Neural cell (in vitro differentiated cells): ENCODE results near the gene PPFIA1.

ENCODE experiments used
- EP300 ChIP-seq: fragments of 450-650 bp; conservative IDR thresholded peaks from 2 replicates; pipeline ENCODE4 v1.6.1; 2014; ENCODE audit warnings: antibody characterized with exemption, mild to moderate bottlenecking, moderate library complexity; ENCODE audit not compliant: poor library complexity, severe bottlenecking
- EZH2 ChIP-seq: fragments of 200-600, 300-800 bp; shearing (Covaris generic), sonication (generic); IDR thresholded peaks from 2 replicates; pipeline ENCODE4 v1.6.1; 2014; ENCODE audit warnings: antibody characterized with exemption, low read length, borderline replicate concordance, mild to moderate bottlenecking; ENCODE audit not compliant: insufficient read depth, poor library complexity, severe bottlenecking
- POLR2AphosphoS5 ChIP-seq: IDR thresholded peaks from 2 replicates; pipeline ENCODE4 v1.6.1; 2012
- RAD21 ChIP-seq: fragments of 450-650 bp; conservative IDR thresholded peaks from 2 replicates; pipeline ENCODE4 v1.6.1; 2014; ENCODE audit warnings: antibody characterized with exemption, mild to moderate bottlenecking, moderate library complexity
- SMC3 ChIP-seq: fragments of 450-650 bp; conservative IDR thresholded peaks from 2 replicates; pipeline ENCODE4 v1.6.1; 2014; ENCODE audit warnings: antibody characterized with exemption, mild to moderate bottlenecking, moderate library complexity; ENCODE audit not compliant: poor library complexity
- TF ChIP-seq, protein P1 (sequence below): fragments of 450-650 bp; IDR thresholded peaks from 2 replicates; pipeline ENCODE4 v1.5.1; 2014; ENCODE audit warnings: antibody characterized with exemption, mild to moderate bottlenecking, moderate library complexity; ENCODE audit not compliant: poor library complexity, severe bottlenecking

DNA sequence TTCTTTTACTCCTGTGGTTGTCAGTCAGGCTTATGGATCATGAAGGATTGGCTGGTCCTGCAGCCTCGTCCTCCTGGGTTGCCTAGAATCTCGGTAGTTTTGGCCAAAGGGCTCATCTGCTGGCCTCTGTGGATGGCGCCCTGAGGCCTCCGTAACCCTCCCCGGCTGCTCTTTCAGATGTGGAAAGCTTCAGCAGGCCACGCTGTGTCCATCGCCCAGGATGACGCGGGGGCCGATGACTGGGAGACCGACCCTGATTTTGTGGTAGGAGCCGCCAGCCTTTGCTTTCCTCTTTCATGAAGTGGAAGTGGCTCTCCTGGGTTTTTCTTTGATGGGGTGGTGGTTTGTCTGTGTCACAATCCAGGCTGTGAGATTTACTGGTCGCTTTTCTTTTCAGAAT, 136.6 kb downstream of the PPFIA1 start:
- TF ChIP-seq, protein P1, sequence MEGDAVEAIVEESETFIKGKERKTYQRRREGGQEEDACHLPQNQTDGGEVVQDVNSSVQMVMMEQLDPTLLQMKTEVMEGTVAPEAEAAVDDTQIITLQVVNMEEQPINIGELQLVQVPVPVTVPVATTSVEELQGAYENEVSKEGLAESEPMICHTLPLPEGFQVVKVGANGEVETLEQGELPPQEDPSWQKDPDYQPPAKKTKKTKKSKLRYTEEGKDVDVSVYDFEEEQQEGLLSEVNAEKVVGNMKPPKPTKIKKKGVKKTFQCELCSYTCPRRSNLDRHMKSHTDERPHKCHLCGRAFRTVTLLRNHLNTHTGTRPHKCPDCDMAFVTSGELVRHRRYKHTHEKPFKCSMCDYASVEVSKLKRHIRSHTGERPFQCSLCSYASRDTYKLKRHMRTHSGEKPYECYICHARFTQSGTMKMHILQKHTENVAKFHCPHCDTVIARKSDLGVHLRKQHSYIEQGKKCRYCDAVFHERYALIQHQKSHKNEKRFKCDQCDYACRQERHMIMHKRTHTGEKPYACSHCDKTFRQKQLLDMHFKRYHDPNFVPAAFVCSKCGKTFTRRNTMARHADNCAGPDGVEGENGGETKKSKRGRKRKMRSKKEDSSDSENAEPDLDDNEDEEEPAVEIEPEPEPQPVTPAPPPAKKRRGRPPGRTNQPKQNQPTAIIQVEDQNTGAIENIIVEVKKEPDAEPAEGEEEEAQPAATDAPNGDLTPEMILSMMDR, result no peak
- TF ChIP-seq EZH2, result no peak
- no peak for TF ChIP-seq SMC3
- no peak for TF ChIP-seq RAD21
- TF ChIP-seq EP300, result no peak
- no peak for TF ChIP-seq POLR2AphosphoS5
